WTC11 (cell line): ENCODE measurements around the gene C9orf50.

Experiments used
- ATF2 ChIP-seq: sonication (generic); formaldehyde crosslinking; IDR thresholded peaks from 2 replicates; pipeline ENCODE4 v1.8.1; 2022; ENCODE audit warnings: low read depth, missing genetic modification reagents, borderline replicate concordance
- ATF3 ChIP-seq: sonication (generic); formaldehyde crosslinking; conservative IDR thresholded peaks from 2 replicates; pipeline ENCODE4 v1.8.1; 2022; ENCODE audit warnings: mild to moderate bottlenecking, missing genetic modification reagents
- CTCF ChIP-seq: fragments of 200-600 bp; IDR thresholded peaks from 2 replicates; pipeline ENCODE4 v1.8.0; 2022; ENCODE audit warnings: antibody characterized with exemption
- E2F1 ChIP-seq: sonication (generic); formaldehyde crosslinking; IDR thresholded peaks from 2 replicates; pipeline ENCODE4 v1.8.0; 2022; ENCODE audit warnings: mild to moderate bottlenecking, missing genetic modification reagents
- IRF2 ChIP-seq: sonication (generic); formaldehyde crosslinking; IDR thresholded peaks from 2 replicates; pipeline ENCODE4 v1.8.0; 2022; ENCODE audit warnings: low read depth, missing genetic modification reagents, borderline replicate concordance
- JUN ChIP-seq: sonication (generic); formaldehyde crosslinking; IDR thresholded peaks from 2 replicates; pipeline ENCODE4 v1.8.0; 2023; ENCODE audit warnings: mild to moderate bottlenecking, missing genetic modification reagents
- MXD4 ChIP-seq: fragments of 250-450 bp; sonication (Bioruptor Pico); IDR thresholded peaks from 2 replicates; pipeline ENCODE4 v1.8.0; 2021; ENCODE audit warnings: mild to moderate bottlenecking, moderate library complexity, borderline replicate concordance
- NFYB ChIP-seq: sonication (generic); formaldehyde crosslinking; conservative IDR thresholded peaks from 2 replicates; pipeline ENCODE4 v1.8.0; 2022; ENCODE audit warnings: low read depth, missing genetic modification reagents
- NR2C2 ChIP-seq: sonication (generic); formaldehyde crosslinking; IDR thresholded peaks from 2 replicates; pipeline ENCODE4 v1.8.0; 2022; ENCODE audit warnings: mild to moderate bottlenecking, missing genetic modification reagents
- SP1 ChIP-seq: sonication (generic); formaldehyde crosslinking; conservative IDR thresholded peaks from 2 replicates; pipeline ENCODE4 v1.8.1; 2022; ENCODE audit warnings: missing genetic modification reagents
- TEAD1 ChIP-seq: sonication (generic); formaldehyde crosslinking; IDR thresholded peaks from 2 replicates; pipeline ENCODE4 v1.8.0; 2022; ENCODE audit warnings: mild to moderate bottlenecking, missing genetic modification reagents
- TP53 ChIP-seq: sonication (generic); formaldehyde crosslinking; IDR thresholded peaks from 2 replicates; pipeline ENCODE4 v1.8.1; 2023; ENCODE audit warnings: mild to moderate bottlenecking, missing genetic modification reagents
- USF1 ChIP-seq: sonication (generic); formaldehyde crosslinking; IDR thresholded peaks from 2 replicates; pipeline ENCODE4 v1.8.0; 2022; ENCODE audit warnings: mild to moderate bottlenecking, missing genetic modification reagents
- ZNF121 ChIP-seq: sonication (generic); formaldehyde crosslinking; IDR thresholded peaks from 2 replicates; pipeline ENCODE4 v1.8.0; 2023; ENCODE audit warnings: missing genetic modification reagents

- TF ChIP-seq JUN (CRISPR knock-in tag), result no peak
- TF ChIP-seq NFYB, result no peak
- no peak for TF ChIP-seq MXD4
- no peak for TF ChIP-seq CTCF
- no peak for TF ChIP-seq ZNF121 (CRISPR knock-in tag)
- TF ChIP-seq TEAD1 (CRISPR knock-in tag), result no peak
- TF ChIP-seq E2F1 (CRISPR knock-in tag), result no peak
- TF ChIP-seq NR2C2 (CRISPR knock-in tag), result no peak
- no peak for TF ChIP-seq SP1 (CRISPR knock-in tag)
- no peak for TF ChIP-seq TP53 (CRISPR knock-in tag)
- no peak for TF ChIP-seq ATF2 (CRISPR knock-in tag)
- no peak for TF ChIP-seq USF1
- TF ChIP-seq ATF3 (CRISPR knock-in tag), result no peak
- TF ChIP-seq IRF2 (CRISPR knock-in tag), result no peak
These were observed 29.1 kb upstream of the C9orf50 start for GRCh38 chr9:129649726-129650679.
